Erythroblast (primary cell): ENCODE data around the gene RAD18.

Experiments used
- DNase-seq, 2 experiments: peaks; one replicate each; lab custom pipeline; 2025; lab: John Stamatoyannopoulos, UW
- GATA1 ChIP-seq: IDR thresholded peaks from 2 replicates; pipeline ENCODE4 v1.6.1; 2011; ENCODE audit warnings: low read depth, mild to moderate bottlenecking, control low read depth, low read length, moderate library complexity
- POLR2A ChIP-seq: IDR thresholded peaks from 2 replicates; pipeline ENCODE4 v1.6.1; 2011; ENCODE audit warnings: mild to moderate bottlenecking, low read length

The RAD18 gene

GRCh38 chr3:8834974-8835373, 128.3 kb downstream of the RAD18 start:
- TF ChIP-seq POLR2A = no peak
- TF ChIP-seq GATA1 = no peak
- no peak for DNase-seq

DNA sequence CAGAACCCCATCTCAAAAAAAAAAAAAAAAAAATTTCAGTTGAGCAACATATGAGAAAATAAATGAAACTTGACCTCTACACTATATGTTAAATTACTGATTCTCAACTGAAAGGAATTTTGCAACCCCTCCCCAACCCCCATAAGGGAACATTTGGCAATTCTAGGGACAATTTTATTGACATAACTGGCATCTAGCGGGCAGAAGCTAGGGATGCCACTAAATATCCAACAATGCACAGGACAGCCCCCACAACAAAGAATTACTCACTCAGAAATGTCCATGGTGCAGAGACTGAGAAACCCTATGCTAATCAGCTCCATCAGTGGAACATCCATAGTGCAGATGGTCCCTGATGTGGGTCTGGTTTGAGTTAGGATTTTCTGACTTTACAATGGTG, 135.6 kb downstream of the RAD18 start:
- TF ChIP-seq GATA1 = no peak
- no peak for TF ChIP-seq POLR2A
- no peak for DNase-seq
